HG02885 (cell line): ENCODE measurements around the gene COL6A2.
"Not testable (repeated sequence)": the region's sequence is repeated elsewhere in the genome, so short reads cannot be mapped to it uniquely, and the experiment has no call there.

Experiments used
- ATAC-seq: cut with Tn5 transposase; IDR thresholded peaks from one replicate; pipeline ENCODE4 v1.9.1; 2021; ENCODE audit warnings: mild to moderate bottlenecking; ENCODE audit not compliant: unreplicated experiment, poor library complexity

Gene COL6A2

GRCh38 chr21:46059711-46060455, 38.0 kb upstream of the COL6A2 start:
- not testable (repeated sequence) for ATAC-seq

GRCh38 chr21:46060596-46061061, 37.3 kb upstream of the COL6A2 start:
- ATAC-seq: no peak

- no peak for ATAC-seq
Observed at GRCh38 chr21:46061063-46061462, 36.8 kb upstream of the COL6A2 start.

- ATAC-seq: no peak
Observed at GRCh38 chr21:46061518-46061917, 36.4 kb upstream of the COL6A2 start.

- no peak for ATAC-seq
Observed at GRCh38 chr21:46061950-46062349, 36.0 kb upstream of the COL6A2 start.

GRCh38 chr21:46062471-46063211, 35.3 kb upstream of the COL6A2 start:
- ATAC-seq: no peak

- no peak for ATAC-seq
Observed at GRCh38 chr21:46063227-46063626, 34.7 kb upstream of the COL6A2 start.

GRCh38 chr21:46063734-46064680, 33.9 kb upstream of the COL6A2 start:
- ATAC-seq: no peak

GRCh38 chr21:46064870-46065214, 33.1 kb upstream of the COL6A2 start:
- ATAC-seq: no peak

GRCh38 chr21:46065215-46065913, 32.5 kb upstream of the COL6A2 start:
- no peak for ATAC-seq

- no peak for ATAC-seq
Observed at GRCh38 chr21:46065914-46066551, 31.9 kb upstream of the COL6A2 start.

GRCh38 chr21:46066591-46067331, 31.2 kb upstream of the COL6A2 start:
- ATAC-seq: no peak

GRCh38 chr21:46067505-46068201, 30.3 kb upstream of the COL6A2 start:
- ATAC-seq: no peak

- no peak for ATAC-seq
Observed at GRCh38 chr21:46068516-46069079, 29.3 kb upstream of the COL6A2 start.

GRCh38 chr21:46069166-46069565, 28.7 kb upstream of the COL6A2 start:
- ATAC-seq: no peak

- no peak for ATAC-seq
Observed at GRCh38 chr21:46069719-46070279, 28.1 kb upstream of the COL6A2 start.

GRCh38 chr21:46071082-46071481, 26.8 kb upstream of the COL6A2 start:
- no peak for ATAC-seq

- not testable (repeated sequence) for ATAC-seq
Observed at GRCh38 chr21:46076724-46077123, 21.2 kb upstream of the COL6A2 start.
